ENCODE data around the gene TCERG1L.
A peak's percentile ranks its signal among the peaks of the same experiment; 100 is the strongest.

Gene TCERG1L

GRCh38 chr10:131314799-131315198, 3.3 kb upstream of the TCERG1L start:
- no peak for DNase-seq

GRCh38 chr10:131314148-131314547, 2.6 kb upstream of the TCERG1L start:
- DNase-seq = no peak

GRCh38 chr10:131313377-131313776, 1.9 kb upstream of the TCERG1L start:
- DNase-seq = no peak

DNA sequence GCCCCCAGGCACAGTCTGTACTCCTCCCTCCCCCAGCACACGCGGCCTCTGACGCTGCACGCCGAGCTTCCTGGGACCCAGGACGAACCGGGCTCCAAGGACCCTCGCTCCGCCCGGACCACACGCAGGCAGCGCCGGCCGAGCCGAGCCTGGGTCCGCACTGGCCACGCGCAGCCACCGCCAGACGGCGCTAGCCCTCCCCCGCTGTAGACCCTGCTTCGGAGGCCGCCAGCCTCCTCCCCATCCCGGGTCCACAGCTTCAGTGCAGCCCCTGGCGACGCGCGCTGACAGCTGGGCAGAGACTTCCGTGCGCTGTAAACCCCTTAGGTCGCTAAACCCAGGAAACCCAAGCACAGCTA, 936 bp upstream of the TCERG1L start:
- peak; percentile 11 for DNase-seq

DNA sequence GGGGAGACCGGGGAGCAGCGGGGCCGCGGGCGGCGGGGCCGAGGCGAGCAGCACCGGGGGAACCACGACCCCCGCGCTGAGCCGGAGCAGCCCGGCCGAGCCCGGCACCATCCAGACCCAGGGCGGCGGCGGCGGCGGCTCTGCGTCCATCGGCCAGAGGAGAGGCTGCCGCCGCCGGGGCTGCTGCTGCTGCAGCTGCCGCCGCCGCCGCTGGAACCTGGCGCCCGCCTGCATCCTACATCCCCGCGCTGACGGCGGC, 190 bp downstream of the TCERG1L start:
- no peak for DNase-seq

- no peak for DNase-seq
Observed at GRCh38 chr10:131310551-131311401, 745 bp downstream of the TCERG1L start.

GRCh38 chr10:131310142-131310541, 1.4 kb downstream of the TCERG1L start:
- DNase-seq = peak; percentile 7

- no peak for DNase-seq
Observed at GRCh38 chr10:131300508-131300907, 11.0 kb downstream of the TCERG1L start.

DNA sequence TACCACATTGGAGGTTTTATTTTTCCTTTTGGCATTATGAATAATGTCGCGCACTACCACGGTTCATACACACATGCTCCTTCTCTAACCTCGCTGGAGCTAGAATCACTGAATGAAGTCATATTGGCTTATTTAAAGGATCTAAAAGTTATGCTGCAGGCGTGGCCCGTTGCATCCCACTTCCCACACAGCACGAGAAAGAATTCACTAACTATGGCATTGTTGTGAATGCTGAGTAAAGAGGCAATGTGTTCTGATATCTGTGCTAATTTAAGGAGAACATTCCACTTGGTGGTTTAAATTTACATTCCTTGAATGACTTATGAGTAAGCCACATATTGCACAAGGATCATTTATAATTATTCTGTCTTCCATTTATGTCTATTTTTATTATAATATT, 20.7 kb downstream of the TCERG1L start:
- DNase-seq = no peak

DNA sequence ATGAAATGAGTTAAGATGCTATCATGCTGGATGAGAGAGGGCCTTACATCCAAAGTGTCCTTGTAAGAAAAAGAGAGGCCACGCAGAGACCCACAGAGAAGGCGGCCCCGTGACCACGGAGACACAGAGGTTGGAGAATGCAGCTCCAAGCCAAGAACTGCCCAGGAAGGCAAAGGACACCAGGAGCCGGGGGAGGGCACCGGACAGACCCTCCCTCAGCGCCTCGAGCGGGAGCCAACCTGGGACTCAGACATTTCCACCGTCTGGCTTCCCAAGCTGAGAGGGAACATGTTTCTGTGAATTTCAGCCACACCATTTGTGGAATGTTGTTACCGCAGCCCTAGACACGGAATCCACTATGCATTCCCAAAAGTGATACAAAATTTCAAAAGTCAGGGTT, 22.9 kb downstream of the TCERG1L start:
- DNase-seq = no peak

GRCh38 chr10:131282961-131283360, 28.6 kb downstream of the TCERG1L start:
- no peak for DNase-seq

DNA sequence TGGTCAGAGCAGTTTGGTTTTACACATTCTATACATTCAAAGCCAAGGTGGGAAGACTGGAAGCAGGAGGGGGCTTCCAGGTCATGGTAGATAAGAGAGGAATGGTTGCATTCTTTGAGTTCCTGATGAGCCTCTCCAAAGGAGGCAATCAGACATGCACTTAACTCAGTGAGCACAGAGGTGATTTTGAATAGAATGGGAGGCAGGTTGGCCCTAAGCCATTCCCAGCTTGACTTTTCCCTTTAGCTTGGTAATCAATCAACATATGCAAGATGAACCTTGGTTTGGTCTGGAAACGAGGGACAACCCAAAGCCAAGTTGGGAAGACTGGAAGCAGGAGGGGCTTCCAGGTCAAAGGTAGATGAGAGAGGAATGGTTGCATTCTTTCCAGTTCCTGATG, 31.4 kb downstream of the TCERG1L start:
- no peak for DNase-seq

GRCh38 chr10:131279516-131279915, 32.0 kb downstream of the TCERG1L start:
- DNase-seq = no peak

DNA sequence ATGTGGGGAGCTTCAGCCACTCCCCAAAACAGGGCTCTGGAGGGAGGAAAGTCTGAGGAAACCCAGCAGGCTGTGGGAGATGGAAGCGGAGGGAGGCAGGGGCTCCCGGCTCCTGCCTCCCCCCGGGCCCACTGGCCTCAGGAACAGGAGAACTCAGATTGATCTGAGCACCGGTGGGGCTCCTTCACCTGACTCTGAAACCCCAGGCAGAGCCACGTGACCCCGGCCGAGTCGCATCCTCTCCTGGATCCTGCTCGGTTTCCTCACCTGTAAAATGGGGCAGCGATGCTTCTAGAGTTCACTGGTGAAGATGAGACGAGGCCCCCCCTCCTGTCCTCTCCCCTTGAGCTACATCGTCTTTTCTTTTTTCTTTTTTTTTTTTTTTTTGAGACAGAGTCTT, 33.6 kb downstream of the TCERG1L start:
- DNase-seq = no peak

- no peak for DNase-seq
Observed at GRCh38 chr10:131277278-131277677, 34.2 kb downstream of the TCERG1L start.

DNA sequence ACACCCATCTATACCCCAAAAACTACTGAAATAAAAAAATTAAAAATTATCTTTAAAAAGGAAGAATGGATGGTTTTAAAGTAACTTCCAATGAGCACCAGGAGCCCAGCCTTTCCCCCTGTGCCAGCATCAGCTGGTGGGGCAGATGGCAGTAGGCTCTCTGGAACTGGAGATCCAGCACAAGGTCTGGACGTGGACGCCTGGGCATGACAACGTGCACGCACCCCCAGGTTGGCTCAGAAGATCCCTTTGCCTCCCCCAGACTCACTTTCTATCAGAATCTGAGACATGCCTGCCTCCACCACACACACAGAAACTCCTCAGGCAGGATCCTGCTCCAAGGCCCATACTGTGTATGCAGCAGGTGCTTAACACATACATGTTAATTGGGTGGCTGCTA, 35.8 kb downstream of the TCERG1L start:
- no peak for DNase-seq

DNA sequence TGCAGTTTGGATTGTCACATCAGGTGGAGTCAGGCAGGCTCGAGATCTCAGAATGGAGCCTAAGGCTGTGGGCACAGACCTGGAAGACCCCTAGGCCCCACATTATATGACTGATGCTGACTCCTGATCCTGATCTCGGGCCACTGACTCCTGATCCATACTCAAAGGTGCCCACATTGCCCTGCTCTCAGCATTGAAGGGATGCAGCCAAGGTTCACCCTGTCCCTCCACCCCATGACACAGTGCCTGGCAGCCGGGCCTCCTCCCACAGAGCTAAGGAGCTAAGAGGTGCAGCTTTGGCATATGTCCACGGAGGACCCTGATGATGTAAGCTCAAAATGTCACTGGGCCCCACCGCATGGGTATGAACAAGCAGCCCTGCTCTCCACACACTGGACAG, 36.6 kb downstream of the TCERG1L start:
- no peak for DNase-seq

DNA sequence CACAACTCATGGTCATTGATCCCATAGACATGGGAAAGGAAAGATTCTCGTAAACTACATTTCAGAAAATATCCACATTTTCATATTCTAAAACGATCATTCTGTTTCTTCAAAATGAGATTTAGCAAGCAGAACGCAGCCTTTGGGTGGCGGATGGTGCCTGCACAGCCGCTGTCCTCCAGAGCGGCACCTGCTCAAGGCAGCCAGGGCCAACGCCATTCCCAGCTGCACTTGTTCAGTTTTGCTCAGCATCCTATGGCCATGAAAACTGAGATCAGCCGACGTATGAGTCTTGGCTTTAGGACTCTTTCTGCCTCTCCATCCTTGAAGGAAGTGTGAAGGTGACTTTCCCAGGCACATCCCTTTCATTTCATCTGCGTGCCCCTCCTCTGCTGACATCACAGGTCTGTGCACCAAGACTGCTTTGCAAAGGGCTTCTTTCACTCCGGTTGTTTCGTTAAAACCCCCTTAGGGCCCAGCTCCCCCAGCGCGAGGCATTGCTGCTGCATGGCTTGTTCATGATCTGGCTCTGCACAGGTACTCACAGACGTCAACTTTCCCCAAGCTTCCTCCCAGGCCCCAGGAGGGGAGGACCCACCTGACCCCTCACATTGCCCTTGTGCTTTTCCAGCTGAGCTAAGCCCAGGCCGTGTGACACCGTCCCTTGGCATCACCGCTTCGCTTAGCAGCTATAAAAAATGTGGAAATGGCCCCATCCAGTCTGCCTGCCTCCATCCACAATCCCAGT, 37.2 kb downstream of the TCERG1L start:
- no peak for DNase-seq

GRCh38 chr10:131273476-131273875, 38.0 kb downstream of the TCERG1L start:
- DNase-seq = no peak

- no peak for DNase-seq
Observed at GRCh38 chr10:131272897-131273451, 38.5 kb downstream of the TCERG1L start.

DNA sequence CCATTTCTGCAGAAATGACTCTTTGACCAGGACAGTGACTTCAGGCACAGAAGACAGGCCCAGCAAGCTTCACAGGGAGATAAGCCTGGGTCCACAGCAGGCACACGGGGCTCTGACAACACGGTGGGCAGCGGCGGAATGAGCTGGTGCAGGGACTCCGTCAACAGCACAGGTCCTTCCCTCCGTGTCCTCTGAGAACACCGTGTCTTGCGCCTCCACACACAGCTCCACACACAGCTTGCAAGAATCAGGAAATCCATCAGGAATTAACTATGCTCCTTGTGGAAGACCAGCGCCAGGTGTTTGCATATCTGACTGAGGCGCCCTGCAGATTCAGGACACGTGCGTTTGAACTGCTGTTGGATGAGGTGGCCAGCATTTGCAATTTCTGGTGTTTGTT, 39.6 kb downstream of the TCERG1L start:
- no peak for DNase-seq

DNA sequence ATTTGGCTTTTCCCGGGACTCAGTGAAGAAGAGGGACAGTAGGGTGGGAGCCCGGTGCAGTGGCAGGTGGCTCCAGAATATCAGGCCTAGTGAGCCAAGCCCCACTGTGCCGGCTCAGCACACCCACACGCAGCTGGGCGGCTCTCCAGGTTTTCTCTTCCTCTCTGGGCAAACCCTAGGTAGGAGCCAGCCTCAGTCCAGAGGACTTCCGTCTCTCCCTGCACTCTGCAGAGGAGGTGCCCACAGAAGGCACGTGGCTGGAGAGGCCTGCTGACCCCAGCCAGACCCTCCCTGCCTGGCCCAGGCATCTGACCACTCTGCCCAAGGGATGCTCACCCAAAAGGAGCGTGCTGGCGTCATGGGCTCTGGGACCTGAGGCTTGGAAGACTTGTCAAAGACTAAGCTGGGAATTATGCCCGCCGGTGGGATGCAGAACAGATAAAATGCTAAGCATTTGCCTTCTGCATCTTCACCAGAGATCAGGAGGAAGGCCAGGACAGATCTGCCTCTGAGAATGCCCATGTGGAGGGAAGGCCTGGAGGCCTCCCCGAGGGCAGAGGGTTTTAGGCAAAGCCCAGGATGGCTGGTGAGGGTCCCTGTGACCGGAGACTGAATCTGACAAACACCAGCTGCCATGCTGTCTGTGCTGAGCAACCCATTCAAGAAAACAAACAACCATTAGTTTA, 40.2 kb downstream of the TCERG1L start:
- no peak for DNase-seq

DNA sequence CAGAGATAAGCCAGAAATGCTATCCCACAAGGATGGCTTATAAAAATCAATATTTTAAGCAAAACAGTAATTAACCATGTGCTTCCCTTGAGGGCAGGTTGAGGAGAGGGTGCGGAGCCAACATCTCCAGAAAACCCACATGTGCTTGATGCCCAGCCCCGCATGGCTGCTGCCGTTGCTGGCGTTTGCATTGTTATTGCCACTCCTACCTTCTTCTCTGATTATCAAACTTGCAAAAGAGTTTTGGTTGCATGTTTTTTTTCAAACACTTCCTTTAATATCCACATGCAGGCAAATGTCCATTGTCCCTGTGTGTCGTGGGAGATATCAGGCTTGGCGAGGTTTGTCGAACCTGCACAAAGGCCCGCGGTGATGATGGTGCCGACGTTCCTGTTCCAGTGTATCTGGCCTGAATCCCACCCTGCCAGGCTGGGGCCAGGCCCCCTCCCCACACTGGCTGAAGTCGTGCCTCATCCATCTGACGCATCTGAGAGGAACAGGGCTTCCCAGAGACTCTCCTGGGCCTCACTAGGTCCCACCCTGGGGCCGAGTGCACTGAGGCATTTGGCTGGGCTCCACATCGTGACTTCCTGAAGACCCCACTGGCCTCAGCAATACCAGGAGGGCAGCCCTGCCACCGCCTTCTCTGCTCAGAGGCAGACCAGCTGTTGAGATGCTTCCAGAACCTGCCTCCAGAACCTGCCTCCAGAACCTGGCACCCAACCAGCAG, 40.9 kb downstream of the TCERG1L start:
- DNase-seq = no peak
